CD4-positive, alpha-beta T cell (primary cell): ENCODE measurements around the gene CSTPP1. TPM values are rescaled to one million over a fixed set of nuclear protein-coding genes. Genes with fewer than 3 reads are reported as not detected.

ENCODE experiments used
- ATAC-seq: fragments of 200-7000 bp; cut with Tn5 transposase; one replicate; pipeline ENCODE4 v1.10.0; 2022; ENCODE audit warnings: mild to moderate bottlenecking; ENCODE audit not compliant: poor library complexity
- CTCF ChIA-PET: fragments of 350-600 bp; sonication (Branson Sonifier 250); formaldehyde crosslinking; loops from one replicate; lab custom pipeline; 2021; ENCODE audit warnings: antibody characterized with exemption, inconsistent platforms; lab: Charles Lee
- POLR2A ChIA-PET: fragments of 350-600 bp; sonication (Branson Sonifier 250); formaldehyde crosslinking; loops from one replicate; lab custom pipeline; 2021; ENCODE audit warnings: antibody characterized with exemption, inconsistent platforms; lab: Charles Lee
- DNase-seq, 14 experiments: peaks; one replicate each; pipeline ENCODE4 v3.0.0-alpha.2; 2013 to 2020; ENCODE audit warnings: mixed read lengths in 2 of 14
- H3K27ac ChIP-seq, 2 donors: one replicate each; pipeline versions ENCODE4 v1.5.1 to v1.7.0; 2013; ENCODE audit warnings: low read length in 2 of 2, low read depth in 1 of 2, mild to moderate bottlenecking in 1 of 2
- H3K27me3 ChIP-seq, 2 experiments: 1 replicate in 1 of 2; 2 replicates in 1 of 2; pipeline versions ENCODE4 v1.6.1 to v1.7.0; 2013; ENCODE audit warnings: low read length in 2 of 2, control low read depth in 1 of 2, mild to moderate bottlenecking in 1 of 2, moderate library complexity in 1 of 2; ENCODE audit not compliant: insufficient read depth in 2 of 2, control insufficient read depth in 1 of 2
- H3K36me3 ChIP-seq: one replicate; pipeline ENCODE4 v1.6.1; 2013; ENCODE audit warnings: low read length, control low read depth; ENCODE audit not compliant: insufficient read depth
- H3K4me1 ChIP-seq: one replicate; pipeline ENCODE4 v1.6.1; 2013; ENCODE audit warnings: low read length, control low read depth; ENCODE audit not compliant: insufficient read depth
- H3K4me3 ChIP-seq: one replicate; pipeline ENCODE4 v1.5.1; 2013; ENCODE audit warnings: mild to moderate bottlenecking, low read length, moderate library complexity
- H3K9me3 ChIP-seq, 2 experiments: 1 replicate in 1 of 2; 2 replicates in 1 of 2; pipeline versions ENCODE4 v1.6.1 to v1.7.0; 2013; ENCODE audit warnings: low read length in 2 of 2, mild to moderate bottlenecking in 2 of 2, control low read depth in 1 of 2, moderate library complexity in 1 of 2; ENCODE audit not compliant: control insufficient read depth in 1 of 2, insufficient read depth in 1 of 2
- H3K27ac Mint-ChIP-seq: one replicate; pipeline ENCODE4 v1.8.0; 2020; ENCODE audit warnings: mixed read lengths
- H3K27me3 Mint-ChIP-seq: one replicate; pipeline ENCODE4 v1.8.0; 2021; ENCODE audit warnings: mixed read lengths
- H3K36me3 Mint-ChIP-seq: one replicate; pipeline ENCODE4 v1.8.0; 2021; ENCODE audit warnings: low read depth, mixed read lengths
- H3K4me1 Mint-ChIP-seq: one replicate; pipeline ENCODE4 v1.8.0; 2021; ENCODE audit warnings: low read depth, mixed read lengths
- H3K4me3 Mint-ChIP-seq: one replicate; pipeline ENCODE4 v1.8.0; 2020; ENCODE audit warnings: mild to moderate bottlenecking, mixed read lengths
- H3K9me3 Mint-ChIP-seq: one replicate; pipeline ENCODE4 v1.8.0; 2020; ENCODE audit warnings: mixed read lengths
- intact Hi-C, 2 experiments: fragments of 100-400 bp; cut with DNase I in 1 of 2; cut with micrococcal nuclease in 1 of 2; formaldehyde crosslinking; loops; one replicate each; pipeline versions ENCODE4 v1.15.1 to v1.9.0; 2023 to 2025; cut with DNase I, micrococcal nuclease
- total RNA-seq, 174 experiments: library from RNA in 2 of 174; stranded (reverse) in 2 of 174; gene quantifications; one replicate each; pipeline ENCODE4 v1.2.3 and lab custom pipeline; 2021 to 2026
- TF ChIP-seq, protein P1 (sequence below): fragments of 200-600 bp; IDR thresholded peaks from one replicate; pipeline ENCODE4 v1.8.0; 2022; ENCODE audit warnings: antibody characterized with exemption, mild to moderate bottlenecking

The CSTPP1 gene
- total RNA-seq, 2 experiments from 2014 or later: 6.6 to 7.3 TPM

DNA sequence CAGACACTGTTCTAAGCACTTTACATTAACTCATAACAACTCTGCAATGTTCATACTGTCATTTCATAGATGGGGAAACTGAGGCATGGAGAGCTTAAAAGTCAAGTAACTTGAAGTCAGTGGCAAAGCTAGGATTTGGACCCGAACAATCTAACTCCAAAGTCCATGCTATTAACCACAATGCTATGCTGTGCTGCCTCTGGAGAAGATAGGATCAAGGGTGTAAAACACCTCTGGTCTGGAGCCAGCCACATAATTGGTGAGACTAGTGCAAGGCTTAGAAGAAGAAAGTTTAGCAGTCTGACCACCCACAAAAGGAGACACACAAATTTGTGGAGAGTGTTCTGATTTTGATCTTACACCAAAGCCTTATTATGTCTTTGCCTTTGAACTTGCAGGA is 196.4 kb downstream of the CSTPP1 start:
- Histone ChIP-seq H3K4me1 (no peaks in the 10 kb centered on the region), H3K36me3 (peaks cover 6% of the 10 kb centered on the region), H3K27me3 (no peaks in the 10 kb centered on the region), H3K4me3 (no peak overlapping the region), H3K9me3 (no peaks in the 10 kb centered on the region), H3K27ac (no peak overlapping the region)
- Mint-ChIP-seq H3K36me3 (peaks cover 9% of the 10 kb centered on the region), H3K9me3 (no peaks in the 10 kb centered on the region), H3K4me3 (no peak overlapping the region), H3K27ac (no peak overlapping the region), H3K4me1 (no peaks in the 10 kb centered on the region), H3K27me3 (no peaks in the 10 kb centered on the region)
- TF ChIP-seq, protein P1, sequence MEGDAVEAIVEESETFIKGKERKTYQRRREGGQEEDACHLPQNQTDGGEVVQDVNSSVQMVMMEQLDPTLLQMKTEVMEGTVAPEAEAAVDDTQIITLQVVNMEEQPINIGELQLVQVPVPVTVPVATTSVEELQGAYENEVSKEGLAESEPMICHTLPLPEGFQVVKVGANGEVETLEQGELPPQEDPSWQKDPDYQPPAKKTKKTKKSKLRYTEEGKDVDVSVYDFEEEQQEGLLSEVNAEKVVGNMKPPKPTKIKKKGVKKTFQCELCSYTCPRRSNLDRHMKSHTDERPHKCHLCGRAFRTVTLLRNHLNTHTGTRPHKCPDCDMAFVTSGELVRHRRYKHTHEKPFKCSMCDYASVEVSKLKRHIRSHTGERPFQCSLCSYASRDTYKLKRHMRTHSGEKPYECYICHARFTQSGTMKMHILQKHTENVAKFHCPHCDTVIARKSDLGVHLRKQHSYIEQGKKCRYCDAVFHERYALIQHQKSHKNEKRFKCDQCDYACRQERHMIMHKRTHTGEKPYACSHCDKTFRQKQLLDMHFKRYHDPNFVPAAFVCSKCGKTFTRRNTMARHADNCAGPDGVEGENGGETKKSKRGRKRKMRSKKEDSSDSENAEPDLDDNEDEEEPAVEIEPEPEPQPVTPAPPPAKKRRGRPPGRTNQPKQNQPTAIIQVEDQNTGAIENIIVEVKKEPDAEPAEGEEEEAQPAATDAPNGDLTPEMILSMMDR: no peak
- ATAC-seq (no peak), DNase-seq (no peak)
- intact Hi-C loops: no loop called here
- ChIA-PET CTCF (interaction anchor here (0.6 kb wide), 1 partner anchor 17 kb away, joined by 5 read pairs; no protein-coding TSS in a partner anchor), POLR2A (no interaction called here)

DNA sequence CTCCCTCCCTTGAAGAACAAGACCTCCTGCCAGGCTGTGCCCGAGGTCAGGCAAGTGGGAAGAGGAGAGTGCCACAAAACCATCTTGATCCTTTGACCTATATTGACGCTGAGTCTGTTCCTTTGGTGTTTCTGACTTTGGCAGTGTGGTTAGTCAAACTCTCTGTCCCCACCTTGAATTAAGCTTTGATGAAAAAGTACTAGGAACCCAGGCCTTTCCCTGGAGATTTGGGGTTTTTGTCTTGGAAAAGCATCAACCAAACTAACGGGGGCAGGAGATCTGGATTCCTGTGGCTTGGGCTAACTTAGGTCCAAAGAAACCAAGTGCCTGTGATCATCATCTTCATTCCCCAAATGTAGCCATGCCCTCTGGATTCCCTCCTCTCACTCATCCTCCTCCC is 199.8 kb downstream of the CSTPP1 start:
- ChIA-PET CTCF (no interaction called here), POLR2A (no interaction called here)
- H3K9me3 ChIP-seq: no peaks in the 10 kb centered on the region
- TF ChIP-seq, protein P1: no peak
- H3K27me3 ChIP-seq: no peaks in the 10 kb centered on the region
- no peak overlapping the region for H3K4me3 ChIP-seq
- Mint-ChIP-seq H3K4me1 (no peaks in the 10 kb centered on the region), H3K4me3 (no peak overlapping the region), H3K27ac (no peak overlapping the region), H3K36me3 (peaks cover 19% of the 10 kb centered on the region), H3K9me3 (no peaks in the 10 kb centered on the region), H3K27me3 (no peaks in the 10 kb centered on the region)
- ATAC-seq (no peak), DNase-seq (no peak)
- peaks cover 9% of the 10 kb centered on the region for H3K36me3 ChIP-seq
- intact Hi-C loops: no loop called here
- H3K27ac ChIP-seq: no peak overlapping the region
- H3K4me1 ChIP-seq: no peaks in the 10 kb centered on the region

DNA sequence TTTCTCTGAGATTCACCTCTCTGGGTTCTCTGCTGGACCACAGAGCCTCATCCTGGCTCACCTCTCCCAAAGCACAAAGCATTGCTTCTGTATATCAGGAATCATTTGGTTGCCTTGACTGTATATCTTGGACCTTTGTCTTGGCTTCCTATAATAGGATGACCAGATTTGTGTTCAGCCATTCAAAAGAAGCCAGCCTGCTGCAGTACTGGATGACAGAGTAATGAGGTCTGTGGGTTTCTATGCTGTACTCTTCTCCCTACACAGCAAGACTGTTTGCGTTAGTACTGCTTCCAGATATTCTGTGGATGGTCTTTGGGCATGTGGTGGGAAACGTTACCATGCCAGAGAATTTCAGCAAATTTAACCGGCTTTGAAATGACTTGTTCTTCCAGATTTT is 200.4 kb downstream of the CSTPP1 start:
- no peak for ATAC-seq
- TF ChIP-seq, protein P1: no peak
- H3K4me3 Mint-ChIP-seq: no peak overlapping the region

More for the DNA sequence above, 200.4 kb downstream of the CSTPP1 start:
- H3K4me3 ChIP-seq: no peak overlapping the region
- peaks cover 9% of the 10 kb centered on the region for H3K36me3 ChIP-seq
- Mint-ChIP-seq H3K27me3 (no peaks in the 10 kb centered on the region), H3K9me3 (no peaks in the 10 kb centered on the region), H3K27ac (no peak overlapping the region), H3K36me3 (peaks cover 19% of the 10 kb centered on the region), H3K4me1 (no peaks in the 10 kb centered on the region)
- ChIA-PET CTCF (no interaction called here), POLR2A (no interaction called here)
- DNase-seq: no peak
- H3K27me3 ChIP-seq: no peaks in the 10 kb centered on the region
- H3K4me1 ChIP-seq: no peaks in the 10 kb centered on the region
- no peaks in the 10 kb centered on the region for H3K9me3 ChIP-seq
- intact Hi-C loops: no loop called here
- H3K27ac ChIP-seq: no peak overlapping the region
